HEK293T (cell line): Measurements from ENCODE around the gene PRIM2.
"Not testable (repeated sequence)": the region's sequence is repeated elsewhere in the genome, so short reads cannot be mapped to it uniquely, and the experiment has no call there.

Experiments
- ARNT ChIP-seq: fragments of 450-650 bp; IDR thresholded peaks from 2 replicates; pipeline ENCODE4 v1.6.1; 2017; ENCODE audit warnings: mild to moderate bottlenecking
- BHLHE40 ChIP-seq: fragments of 450-650 bp; IDR thresholded peaks from 2 replicates; pipeline ENCODE4 v1.6.1; 2016; ENCODE audit warnings: mild to moderate bottlenecking, moderate library complexity, borderline replicate concordance
- CTBP1 ChIP-seq: fragments of 450-650 bp; IDR thresholded peaks from 2 replicates; pipeline ENCODE4 v1.6.1; 2016; ENCODE audit warnings: borderline replicate concordance
- ELF4 ChIP-seq: fragments of 450-650 bp; IDR thresholded peaks from 2 replicates; pipeline ENCODE4 v1.6.1; 2017; ENCODE audit warnings: antibody characterized with exemption
- FOXA1 ChIP-seq: fragments of 450-650 bp; IDR thresholded peaks from 2 replicates; pipeline ENCODE4 v1.6.1; 2016; ENCODE audit warnings: mild to moderate bottlenecking
- FOXK2 ChIP-seq: fragments of 450-650 bp; IDR thresholded peaks from 2 replicates; pipeline ENCODE4 v1.6.1; 2016; ENCODE audit warnings: mild to moderate bottlenecking
- FOXM1 ChIP-seq: fragments of 450-650 bp; IDR thresholded peaks from 2 replicates; pipeline ENCODE4 v1.6.1; 2017; ENCODE audit warnings: mild to moderate bottlenecking, borderline replicate concordance
- HDGF ChIP-seq: fragments of 450-650 bp; IDR thresholded peaks from 2 replicates; pipeline ENCODE4 v1.6.1; 2017; ENCODE audit warnings: antibody characterized with exemption, borderline replicate concordance
- L3MBTL2 ChIP-seq: fragments of 450-650 bp; conservative IDR thresholded peaks from 2 replicates; pipeline ENCODE4 v1.6.1; 2016; ENCODE audit warnings: mild to moderate bottlenecking

DNA sequence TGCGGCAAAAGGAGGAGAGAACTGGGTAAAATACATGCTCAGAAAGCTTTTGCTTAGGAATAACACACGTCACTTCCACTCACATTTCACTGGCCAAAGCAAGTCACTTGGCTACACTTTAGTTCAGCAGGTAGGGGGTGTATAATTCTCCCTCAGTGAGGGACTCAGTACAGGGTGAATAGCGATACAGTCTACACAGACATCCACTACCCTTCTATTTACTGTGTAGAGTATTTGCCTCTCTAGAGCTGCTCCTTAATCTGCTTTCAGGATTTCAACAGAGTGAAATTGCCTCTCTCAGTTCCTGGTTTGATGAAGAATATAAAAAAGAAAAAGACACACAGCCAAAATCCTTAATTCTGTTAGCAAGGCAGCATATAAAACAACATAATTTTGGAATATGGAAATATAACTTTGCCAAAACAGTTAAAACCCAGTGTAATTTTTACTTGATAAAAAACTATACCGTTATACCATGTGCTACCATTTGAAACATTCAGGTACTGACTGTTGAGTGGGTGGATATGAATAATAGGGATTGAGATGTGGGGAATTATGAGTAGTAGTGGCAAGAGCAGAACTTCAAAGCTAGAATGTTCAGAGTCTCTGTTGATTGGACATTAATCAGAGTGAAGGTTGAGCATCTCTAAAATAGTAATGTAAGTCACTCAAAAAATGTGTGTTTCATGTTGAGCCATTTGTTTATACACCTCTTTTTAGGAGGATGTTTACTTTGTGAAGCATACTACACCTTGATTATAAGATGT, 51.7 kb downstream of the PRIM2 start:
- TF ChIP-seq ARNT, FOXM1, FOXA1, FOXK2, HDGF, BHLHE40, CTBP1, L3MBTL2, ELF4: not testable (repeated sequence)
